ENCODE measurements around the gene ALDH16A1. TPM values are rescaled to one million over a fixed set of nuclear protein-coding genes. Genes with fewer than 3 reads are reported as not detected.

Gene ALDH16A1
- total and polyA plus RNA-seq, 2 of the 4 experiments (the other 2 are of a cell fraction) = 10.4 to 12.9 TPM

DNA sequence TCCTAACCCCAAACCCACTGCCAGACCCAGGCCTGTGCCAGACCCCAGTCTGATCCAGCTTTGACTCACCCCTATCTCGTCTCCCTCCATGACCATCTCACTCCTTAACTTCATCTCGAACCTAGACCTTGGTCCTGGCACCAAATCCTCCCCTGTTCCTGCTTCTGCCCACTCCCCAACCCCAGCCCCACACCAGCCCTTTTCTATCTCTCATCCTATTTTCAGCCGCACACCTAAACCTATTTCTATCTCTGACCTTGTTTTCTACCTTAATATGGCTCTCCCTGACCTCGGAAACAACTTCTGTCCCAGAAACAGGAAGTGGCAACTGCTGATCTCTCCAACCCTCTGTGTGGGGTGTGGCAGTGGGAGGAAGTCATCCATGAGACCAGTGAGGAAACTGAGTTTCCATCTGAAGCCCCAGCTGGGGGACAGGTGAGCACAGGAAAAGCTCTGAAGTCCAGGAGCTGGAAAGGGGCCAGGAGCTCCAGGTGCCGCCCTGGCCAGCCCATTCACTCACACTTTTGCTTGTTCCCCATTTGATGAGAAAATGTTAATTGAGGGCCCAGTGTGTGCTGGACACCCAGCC is 43.5 kb upstream of the ALDH16A1 start:
- H2BK120ac ChIP-seq (ENCODE audit: low read depth, low read length) = no peak overlapping the region
- no peak overlapping the region for H4K8ac ChIP-seq (ENCODE audit: low read depth in 2 of 2, low read length in 2 of 2)
- DNase-seq (no peak), ATAC-seq (ENCODE audit: low read depth) (no peak)
- no peak overlapping the region for H3K14ac ChIP-seq (replicated peaks; ENCODE audit: low read depth, low read length)
- no TSS peak for BruUV-seq (replicated peaks)
- no peak overlapping the region for H3K27ac ChIP-seq (ENCODE audit: insufficient read depth, low read length)
- H2AK9ac ChIP-seq (replicated peaks; ENCODE audit: low read depth, low read length, poor library complexity) = no peak overlapping the region
- no peaks in the 10 kb centered on the region for H3K4me1 ChIP-seq (ENCODE audit: control insufficient read depth, insufficient read depth, low read length)
- H4K5ac ChIP-seq (ENCODE audit: low read depth, low read length) = no peak overlapping the region
- no peak overlapping the region for H2BK15ac ChIP-seq (ENCODE audit: low read depth, low read length)
- no peak overlapping the region for H3K4me3 ChIP-seq (ENCODE audit: insufficient read depth, low read depth, low read length)
- no peak overlapping the region for H2BK5ac ChIP-seq (ENCODE audit: low read depth, low read length, poor library complexity, severe bottlenecking)
- H2AK5ac ChIP-seq (ENCODE audit: low read depth, low read length) = no peak overlapping the region
- WGBS, 2 experiments (ENCODE audit: extremely low coverage in 2 of 2, insufficient read length in 1 of 2) = 69% methylated on average over 3 of the region's 5 CpGs; no CpG with 5 or more reads in 1 of the 2 experiments
- no peak overlapping the region for H2BK20ac ChIP-seq (ENCODE audit: low read depth, low read length)
- in situ Hi-C loops (cut with MboI; ENCODE audit: low sequenced_read_pairs) = no loop called here
- no peak overlapping the region for H3K56ac ChIP-seq (ENCODE audit: extremely low read depth, insufficient read depth, low read length)
- H3K9ac ChIP-seq (ENCODE audit: low read depth, low read length) = no peak overlapping the region
- H4K91ac ChIP-seq (ENCODE audit: insufficient read depth, low read depth, low read length) = no peak overlapping the region
- H3K4ac ChIP-seq (ENCODE audit: low read depth, low read length) = no peak overlapping the region
- no peaks in the 10 kb centered on the region for H3K36me3 ChIP-seq (ENCODE audit: control insufficient read depth, insufficient read depth, low read length)
- intact Hi-C loops (cut with micrococcal nuclease) = no loop called here
- H2AFZ ChIP-seq (replicated peaks; ENCODE audit: low read length, poor library complexity) = no peak overlapping the region
- CTCF ChIA-PET = interaction anchor here (1.2 kb wide), 1 partner anchor 17 kb away, joined by 3 read pairs; no protein-coding TSS in a partner anchor
- H3K23ac ChIP-seq (ENCODE audit: low read depth, low read length) = no peak overlapping the region
- H3K27me3 ChIP-seq (ENCODE audit: control insufficient read depth, insufficient read depth, low read length) = peaks cover 45% of the 10 kb centered on the region
- no peak for TF ChIP-seq CEBPB (IDR thresholded peaks at IDR 0.05; ENCODE audit: low read depth, low read length)
- TF ChIP-seq MXI1 (IDR thresholded peaks at IDR 0.05; ENCODE audit: borderline replicate concordance, low read depth, low read length) = no peak
- TF ChIP-seq RCOR1 (IDR thresholded peaks at IDR 0.05; ENCODE audit: insufficient replicate concordance, low read length) = no peak
- no peak for TF ChIP-seq ELK1 (IDR thresholded peaks at IDR 0.05; ENCODE audit: borderline replicate concordance, low read depth, low read length)
- no peak for TF ChIP-seq CHD1 (IDR thresholded peaks at IDR 0.05; ENCODE audit: low read depth, low read length)
- no peak for TF ChIP-seq RAD21 (IDR thresholded peaks at IDR 0.05; ENCODE audit: low read length)
- TF ChIP-seq NFE2L2 (IDR thresholded peaks at IDR 0.05; ENCODE audit: low read depth, low read length) = no peak
- no peak for TF ChIP-seq POLR2A (IDR thresholded peaks at IDR 0.05; ENCODE audit: low read depth, low read length)
- no peak for TF ChIP-seq BHLHE40 (IDR thresholded peaks at IDR 0.05; ENCODE audit: low read depth, low read length)
- no peak for TF ChIP-seq FOS (IDR thresholded peaks at IDR 0.05; ENCODE audit: low read depth, low read length)
- TF ChIP-seq SMC3 (IDR thresholded peaks at IDR 0.05; ENCODE audit: low read depth, low read length) = no peak
- no peak for TF ChIP-seq MAZ (IDR thresholded peaks at IDR 0.05; ENCODE audit: borderline replicate concordance, low read depth, low read length)
- no peak for TF ChIP-seq USF2 (IDR thresholded peaks at IDR 0.05; ENCODE audit: low read depth, low read length)
- TF ChIP-seq RFX5 (IDR thresholded peaks at IDR 0.05; ENCODE audit: low read depth, low read length) = no peak
- no peak for TF ChIP-seq CTCF (conservative IDR thresholded peaks at IDR 0.05; ENCODE audit: low read depth, low read length)
- no peak for TF ChIP-seq MAFK (IDR thresholded peaks at IDR 0.05; ENCODE audit: low read depth, low read length)
- H3K9me3 ChIP-seq (ENCODE audit: control insufficient read depth, insufficient read depth, low read length) = no peaks in the 10 kb centered on the region
- H3K18ac ChIP-seq (ENCODE audit: low read depth, low read length) = no peak overlapping the region
- dilution Hi-C loops (cut with HindIII; ENCODE audit: low sequenced_read_pairs, unreplicated experiment) = no loop called here
- H3K4me2 ChIP-seq (ENCODE audit: low read depth, low read length) = no peak overlapping the region
- no peaks in the 10 kb centered on the region for H3K79me1 ChIP-seq (ENCODE audit: low read depth in 1 of 2, low read length in 2 of 2)
- POLR2A ChIA-PET (ENCODE audit: unreplicated experiment) = interaction anchor here (0.5 kb wide), 1 partner anchor 277 kb away, joined by 6 read pairs; no protein-coding TSS in a partner anchor
- H3K9me1 ChIP-seq (ENCODE audit: insufficient read depth, low read length) = no peaks in the 10 kb centered on the region
- no peaks in the 10 kb centered on the region for H4K20me1 ChIP-seq (ENCODE audit: insufficient read depth, low read length)

Measured in IMR-90 (cell line).